Skeletal muscle satellite cell (primary cell): ENCODE data around the gene CLRN3.

Source experiments
- H3K27me3 ChIP-seq: 2 replicates; pipeline ENCODE4 v1.7.0; 2013; ENCODE audit warnings: low read length; ENCODE audit not compliant: control insufficient read depth, insufficient read depth
- H3K36me3 ChIP-seq: 2 replicates; pipeline ENCODE4 v1.7.0; 2013; ENCODE audit warnings: mild to moderate bottlenecking, control low read depth, low read length; ENCODE audit not compliant: insufficient read depth
- H3K4me1 ChIP-seq: 2 replicates; pipeline ENCODE4 v1.7.0; 2013; ENCODE audit warnings: low read length; ENCODE audit not compliant: control insufficient read depth, insufficient read depth
- H3K4me2 ChIP-seq: 2 replicates; pipeline ENCODE4 v1.7.0; 2013; ENCODE audit warnings: mild to moderate bottlenecking, low read length
- H3K4me3 ChIP-seq: 2 replicates; pipeline ENCODE4 v1.7.0; 2013; ENCODE audit warnings: low read length
- H3K9ac ChIP-seq: 2 replicates; pipeline ENCODE4 v1.7.0; 2013; ENCODE audit warnings: mild to moderate bottlenecking, low read depth, low read length, moderate library complexity
- H3K9me3 ChIP-seq: replicated peaks from 2 replicates; pipeline ENCODE4 v1.7.0; 2013; ENCODE audit warnings: mild to moderate bottlenecking, control low read depth, low read length

The CLRN3 gene

GRCh38 chr10:127878475-127879055 is 14.2 kb downstream of the CLRN3 start:
- Histone ChIP-seq H3K4me2 (no peak overlapping the region), H3K9ac (no peak overlapping the region), H3K4me1 (peaks cover 4% of the 10 kb centered on the region), H3K36me3 (no peaks in the 10 kb centered on the region), H3K9me3 (no peaks in the 10 kb centered on the region), H3K27me3 (peaks cover 4% of the 10 kb centered on the region), H3K4me3 (no peak overlapping the region)

DNA sequence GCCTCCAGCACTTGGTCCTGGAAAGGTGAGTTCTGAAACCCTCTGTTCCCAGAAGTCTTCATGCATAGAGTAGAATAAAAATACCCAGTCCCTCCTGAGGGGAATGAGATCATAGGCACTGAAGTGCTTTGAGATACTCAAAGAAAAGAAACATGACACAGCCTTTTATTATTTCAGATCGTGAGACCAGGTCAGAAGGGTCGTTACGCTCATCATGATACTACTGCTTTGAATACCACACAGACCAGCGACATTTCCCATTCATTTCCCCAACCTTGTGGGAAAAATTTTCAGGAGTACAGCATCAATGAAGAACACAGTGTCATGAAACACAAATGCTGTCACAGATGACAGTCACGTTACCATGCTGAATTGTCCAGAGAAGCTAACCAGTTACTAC is 15.0 kb downstream of the CLRN3 start:
- H3K36me3 ChIP-seq, result no peaks in the 10 kb centered on the region
- no peaks in the 10 kb centered on the region for H3K9me3 ChIP-seq
- no peak overlapping the region for H3K9ac ChIP-seq
- H3K27me3 ChIP-seq, result peaks cover 4% of the 10 kb centered on the region
- no peak overlapping the region for H3K4me3 ChIP-seq
- no peak overlapping the region for H3K4me2 ChIP-seq
- peaks cover 5% of the 10 kb centered on the region for H3K4me1 ChIP-seq

DNA sequence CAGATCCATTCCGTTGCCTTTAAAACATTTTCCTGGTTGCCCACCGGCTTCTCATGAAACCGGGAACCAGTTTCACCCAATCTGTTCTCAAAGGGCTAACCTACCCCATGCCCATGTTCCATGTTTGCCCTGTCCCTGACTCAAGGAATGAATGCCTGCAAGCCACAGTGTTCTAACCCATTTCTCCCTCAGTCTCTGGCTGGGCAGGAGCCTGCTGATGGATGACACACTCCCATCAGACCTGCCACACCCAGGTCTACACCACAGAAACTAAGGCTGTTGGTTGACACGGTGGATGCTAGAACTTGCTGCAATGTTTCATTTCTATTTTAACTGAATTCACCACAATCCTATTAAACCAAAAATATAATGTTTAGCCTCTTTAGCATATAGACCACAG is 15.6 kb downstream of the CLRN3 start:
- H3K9ac ChIP-seq, result no peak overlapping the region
- no peak overlapping the region for H3K4me2 ChIP-seq
- H3K27me3 ChIP-seq, result peaks cover 4% of the 10 kb centered on the region
- no peak overlapping the region for H3K4me3 ChIP-seq
- H3K36me3 ChIP-seq, result no peaks in the 10 kb centered on the region
- peaks cover 11% of the 10 kb centered on the region for H3K4me1 ChIP-seq
- no peaks in the 10 kb centered on the region for H3K9me3 ChIP-seq

GRCh38 chr10:127875916-127876315 is 16.8 kb downstream of the CLRN3 start:
- H3K9me3 ChIP-seq, result no peaks in the 10 kb centered on the region
- no peak overlapping the region for H3K9ac ChIP-seq
- H3K27me3 ChIP-seq, result peaks cover 4% of the 10 kb centered on the region
- no peak overlapping the region for H3K4me2 ChIP-seq
- no peak overlapping the region for H3K4me3 ChIP-seq
- H3K36me3 ChIP-seq, result no peaks in the 10 kb centered on the region
- peaks cover 20% of the 10 kb centered on the region for H3K4me1 ChIP-seq

- Histone ChIP-seq H3K4me1 (peaks cover 20% of the 10 kb centered on the region), H3K27me3 (peaks cover 4% of the 10 kb centered on the region), H3K4me3 (no peak overlapping the region), H3K9ac (no peak overlapping the region), H3K9me3 (no peaks in the 10 kb centered on the region), H3K36me3 (no peaks in the 10 kb centered on the region), H3K4me2 (no peak overlapping the region)
Measured at GRCh38 chr10:127875449-127875765, 17.3 kb downstream of the CLRN3 start.

DNA sequence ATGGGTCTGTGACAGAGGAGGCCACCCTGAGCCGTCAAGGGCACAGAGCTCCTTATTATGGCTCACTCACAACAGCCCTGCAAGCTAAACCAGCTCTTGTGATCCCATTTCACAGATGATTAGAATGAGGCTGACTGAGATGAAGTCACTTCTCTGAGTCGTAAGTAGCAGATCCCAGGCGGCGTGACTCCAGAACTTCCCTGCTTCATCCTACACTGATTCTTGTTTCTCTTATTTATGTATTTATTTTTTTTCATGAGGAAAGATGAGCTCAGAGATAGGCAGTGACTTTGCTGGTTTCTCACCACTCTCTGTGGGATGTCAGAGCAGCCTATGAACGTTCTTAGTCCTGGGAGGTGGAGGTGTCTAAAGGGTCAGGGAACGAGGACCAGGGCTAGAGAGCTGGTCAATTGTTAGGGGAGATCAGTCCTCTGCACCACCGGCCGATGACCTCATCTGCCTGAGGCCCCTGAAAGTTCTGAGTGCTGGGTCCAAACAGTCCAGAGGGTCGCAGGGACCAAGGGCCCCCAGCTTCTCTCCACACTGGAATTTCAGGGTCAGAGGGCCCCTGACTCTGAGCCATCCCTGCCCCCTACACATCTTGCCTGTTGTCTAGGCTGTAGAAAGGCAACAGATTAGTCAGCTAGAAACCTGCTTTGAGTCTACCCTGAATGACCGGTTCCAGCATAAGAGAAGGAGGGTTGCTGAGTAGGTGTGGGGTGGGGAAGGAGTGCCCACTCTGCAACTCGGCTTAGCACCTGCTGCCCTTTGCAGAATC is 17.9 kb downstream of the CLRN3 start:
- H3K4me3 ChIP-seq, result no peak overlapping the region
- peaks cover 4% of the 10 kb centered on the region for H3K27me3 ChIP-seq
- H3K4me2 ChIP-seq, result no peak overlapping the region
- peaks cover 20% of the 10 kb centered on the region for H3K4me1 ChIP-seq
- no peaks in the 10 kb centered on the region for H3K9me3 ChIP-seq
- H3K9ac ChIP-seq, result no peak overlapping the region
- H3K36me3 ChIP-seq, result no peaks in the 10 kb centered on the region

DNA sequence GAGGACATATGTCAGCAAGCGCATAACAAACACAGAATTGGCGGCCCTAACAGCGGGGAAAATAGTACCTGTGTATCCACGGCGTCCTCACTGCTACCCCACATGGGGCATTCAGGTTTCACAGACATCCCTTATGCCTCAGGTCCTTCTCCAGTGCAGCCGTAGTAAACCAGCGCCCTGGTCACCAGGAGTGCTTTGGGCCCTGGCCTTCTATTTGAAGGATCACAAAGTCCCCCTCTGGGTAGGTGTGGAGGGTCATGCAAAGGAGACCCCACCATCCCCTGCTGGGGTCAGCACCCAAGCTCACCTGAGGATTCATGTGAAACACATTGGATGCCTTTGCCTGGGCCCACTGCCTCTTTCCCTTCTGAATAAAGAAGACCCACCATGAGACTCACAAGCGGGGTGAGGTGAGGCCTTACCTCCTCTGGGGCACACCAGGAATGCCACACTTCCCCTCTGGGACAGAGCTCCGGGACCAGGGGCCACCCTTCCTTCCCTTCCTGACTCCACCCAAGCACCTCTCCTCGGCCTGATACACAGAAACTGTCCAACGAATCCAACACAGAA is 18.8 kb downstream of the CLRN3 start:
- no peak overlapping the region for H3K9ac ChIP-seq
- H3K4me3 ChIP-seq, result no peak overlapping the region
- H3K27me3 ChIP-seq, result peaks cover 9% of the 10 kb centered on the region
- H3K4me1 ChIP-seq, result peaks cover 20% of the 10 kb centered on the region
- H3K4me2 ChIP-seq, result no peak overlapping the region
- H3K36me3 ChIP-seq, result no peaks in the 10 kb centered on the region
- peaks cover 3% of the 10 kb centered on the region for H3K9me3 ChIP-seq

GRCh38 chr10:127872871-127873600 is 19.7 kb downstream of the CLRN3 start:
- Histone ChIP-seq H3K9me3 (peaks cover 3% of the 10 kb centered on the region), H3K36me3 (no peaks in the 10 kb centered on the region), H3K4me1 (peaks cover 20% of the 10 kb centered on the region), H3K9ac (no peak overlapping the region), H3K4me2 (peak overlapping the region; percentile 71), H3K4me3 (no peak overlapping the region), H3K27me3 (peaks cover 14% of the 10 kb centered on the region)

GRCh38 chr10:127872011-127872761 is 20.6 kb downstream of the CLRN3 start:
- Histone ChIP-seq H3K4me3 (peak overlapping the region; percentile 7), H3K27me3 (peaks cover 15% of the 10 kb centered on the region), H3K36me3 (no peaks in the 10 kb centered on the region), H3K4me1 (peaks cover 16% of the 10 kb centered on the region), H3K9me3 (peaks cover 3% of the 10 kb centered on the region), H3K4me2 (peak overlapping the region; percentile 71), H3K9ac (peak overlapping the region; percentile 2)

- no peak overlapping the region for H3K9ac ChIP-seq
- H3K9me3 ChIP-seq, result peaks cover 3% of the 10 kb centered on the region
- H3K4me1 ChIP-seq, result peaks cover 16% of the 10 kb centered on the region
- H3K27me3 ChIP-seq, result peaks cover 15% of the 10 kb centered on the region
- peak overlapping the region; percentile 7 for H3K4me3 ChIP-seq
- H3K36me3 ChIP-seq, result no peaks in the 10 kb centered on the region
- peak overlapping the region; percentile 71 for H3K4me2 ChIP-seq
Measured at GRCh38 chr10:127871631-127872010, 21.1 kb downstream of the CLRN3 start.

DNA sequence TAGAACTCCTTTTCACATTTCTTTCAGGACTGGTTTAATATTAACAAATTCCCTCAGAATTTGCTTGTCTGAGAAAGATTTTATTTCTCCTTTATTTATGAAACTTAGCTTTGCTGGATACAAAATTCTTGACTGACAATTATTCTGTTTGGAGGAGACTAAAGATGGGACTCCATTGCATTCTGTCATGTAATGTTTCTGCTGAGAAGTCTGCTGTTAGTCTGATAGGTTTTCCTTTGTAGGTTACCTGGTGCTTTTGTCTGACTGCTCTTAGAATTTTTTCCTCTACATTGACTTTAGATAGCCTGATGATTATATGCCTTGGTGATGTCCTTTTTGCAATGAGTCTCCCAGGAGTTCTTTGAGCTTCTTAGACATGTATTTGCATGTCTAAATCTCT is 23.4 kb downstream of the CLRN3 start:
- H3K9ac ChIP-seq, result no peak overlapping the region
- H3K9me3 ChIP-seq, result peaks cover 3% of the 10 kb centered on the region
- H3K4me1 ChIP-seq, result peaks cover 16% of the 10 kb centered on the region
- H3K36me3 ChIP-seq, result no peaks in the 10 kb centered on the region
- no peak overlapping the region for H3K4me3 ChIP-seq
- H3K4me2 ChIP-seq, result no peak overlapping the region
- peaks cover 10% of the 10 kb centered on the region for H3K27me3 ChIP-seq
